Measurements from ENCODE around the gene L3MBTL4.

DNA sequence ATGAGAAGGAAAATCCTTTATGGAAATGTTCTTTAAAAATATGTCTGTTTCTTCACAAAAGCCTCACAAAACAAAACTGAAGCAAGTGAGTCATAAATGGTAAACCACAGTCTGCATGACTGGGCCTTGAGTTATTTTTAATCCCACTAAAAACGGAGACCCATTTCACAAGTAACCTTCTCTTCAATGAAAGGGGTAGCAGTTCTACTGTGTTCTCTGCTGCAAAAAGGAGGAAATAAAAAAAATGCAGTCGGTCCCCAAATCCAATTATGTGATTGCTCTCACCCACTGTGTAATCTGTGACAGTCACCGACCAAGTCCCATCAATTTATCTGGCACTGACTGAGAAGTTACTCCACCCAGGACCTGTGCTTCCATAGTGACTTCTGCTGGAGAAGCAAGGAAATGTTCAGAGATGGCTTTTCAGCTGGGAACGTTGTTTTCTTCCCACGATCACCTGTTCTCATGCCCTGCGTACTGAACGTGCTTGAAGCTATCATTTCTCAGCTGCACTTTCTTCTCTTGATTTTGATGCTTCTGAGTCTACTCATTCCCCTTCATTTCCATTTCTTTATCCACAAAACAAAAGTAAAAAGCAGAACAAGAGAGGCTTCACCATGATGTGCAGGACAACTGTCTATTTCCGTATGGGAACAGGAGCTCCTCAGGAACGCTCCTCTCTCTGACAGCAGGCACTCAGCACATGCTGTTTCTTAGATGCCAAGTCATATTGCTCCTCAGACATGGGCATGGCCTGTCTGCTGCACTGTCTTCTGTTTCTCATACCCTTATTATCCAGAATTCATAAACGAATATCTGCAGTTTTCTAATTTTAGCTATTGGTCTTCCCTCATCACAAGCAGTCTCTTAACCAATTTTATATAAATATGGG lies 439.4 kb downstream of the L3MBTL4 start:
- TF ChIP-seq, protein P1, sequence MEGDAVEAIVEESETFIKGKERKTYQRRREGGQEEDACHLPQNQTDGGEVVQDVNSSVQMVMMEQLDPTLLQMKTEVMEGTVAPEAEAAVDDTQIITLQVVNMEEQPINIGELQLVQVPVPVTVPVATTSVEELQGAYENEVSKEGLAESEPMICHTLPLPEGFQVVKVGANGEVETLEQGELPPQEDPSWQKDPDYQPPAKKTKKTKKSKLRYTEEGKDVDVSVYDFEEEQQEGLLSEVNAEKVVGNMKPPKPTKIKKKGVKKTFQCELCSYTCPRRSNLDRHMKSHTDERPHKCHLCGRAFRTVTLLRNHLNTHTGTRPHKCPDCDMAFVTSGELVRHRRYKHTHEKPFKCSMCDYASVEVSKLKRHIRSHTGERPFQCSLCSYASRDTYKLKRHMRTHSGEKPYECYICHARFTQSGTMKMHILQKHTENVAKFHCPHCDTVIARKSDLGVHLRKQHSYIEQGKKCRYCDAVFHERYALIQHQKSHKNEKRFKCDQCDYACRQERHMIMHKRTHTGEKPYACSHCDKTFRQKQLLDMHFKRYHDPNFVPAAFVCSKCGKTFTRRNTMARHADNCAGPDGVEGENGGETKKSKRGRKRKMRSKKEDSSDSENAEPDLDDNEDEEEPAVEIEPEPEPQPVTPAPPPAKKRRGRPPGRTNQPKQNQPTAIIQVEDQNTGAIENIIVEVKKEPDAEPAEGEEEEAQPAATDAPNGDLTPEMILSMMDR (IDR thresholded peaks at IDR 0.05 in 4 of 5, conservative IDR thresholded peaks at IDR 0.05 in 1 of 5), result no peak
- no peak for TF ChIP-seq POLR2A (IDR thresholded peaks at IDR 0.05)

All from gastrocnemius medialis (tissue), 4 donors.